Activated naive CD4-positive, alpha-beta T cell treated with anti-CD3 and anti-CD28 coated beads, Interleukin-2, amount 50 U/mL, for 24 hours (primary cell): ENCODE results near the gene IL21R.
A peak's percentile ranks its signal among the peaks of the same experiment; 100 is the strongest.

Experiments used
- H3K27ac Mint-ChIP-seq: one replicate; pipeline ENCODE4 v1.8.0; 2021; ENCODE audit warnings: mild to moderate bottlenecking, mixed read lengths
- H3K27me3 Mint-ChIP-seq: one replicate; pipeline ENCODE4 v1.8.0; 2021; ENCODE audit warnings: mixed read lengths
- H3K36me3 Mint-ChIP-seq: one replicate; pipeline ENCODE4 v1.8.0; 2021; ENCODE audit warnings: mixed read lengths
- H3K4me1 Mint-ChIP-seq: one replicate; pipeline ENCODE4 v1.8.0; 2021; ENCODE audit warnings: mixed read lengths
- H3K4me3 Mint-ChIP-seq: one replicate; pipeline ENCODE4 v1.8.0; 2021; ENCODE audit warnings: mild to moderate bottlenecking, mixed read lengths
- H3K9me3 Mint-ChIP-seq: one replicate; pipeline ENCODE4 v1.8.0; 2021; ENCODE audit warnings: mixed read lengths

The IL21R gene

DNA sequence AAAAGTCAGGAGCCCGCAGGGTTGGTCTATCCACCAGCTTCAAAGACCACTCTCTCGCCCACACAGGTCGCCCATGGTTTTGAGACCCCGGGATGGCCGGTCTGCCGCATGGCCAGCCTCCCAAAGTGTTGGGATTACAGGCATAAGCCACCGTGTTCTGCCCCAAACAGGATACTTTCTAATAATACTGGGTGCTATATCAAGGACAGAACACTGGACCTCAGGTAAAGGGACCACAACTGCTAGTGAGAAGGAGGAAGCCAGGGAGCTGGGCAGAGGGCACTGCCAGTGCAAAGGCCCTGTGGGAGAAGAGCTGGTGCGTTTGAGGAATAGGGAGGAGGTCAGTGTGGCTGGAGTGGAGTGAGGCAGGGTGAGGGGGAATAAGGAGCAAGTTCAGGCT lies 34.1 kb downstream of the IL21R start:
- peak overlapping the region; percentile 82 for H3K27ac Mint-ChIP-seq
- no peak overlapping the region for H3K4me3 Mint-ChIP-seq
- H3K9me3 Mint-ChIP-seq, result no peaks in the 10 kb centered on the region
- H3K36me3 Mint-ChIP-seq, result peaks cover 23% of the 10 kb centered on the region
- no peaks in the 10 kb centered on the region for H3K27me3 Mint-ChIP-seq
- peaks cover 21% of the 10 kb centered on the region for H3K4me1 Mint-ChIP-seq

DNA sequence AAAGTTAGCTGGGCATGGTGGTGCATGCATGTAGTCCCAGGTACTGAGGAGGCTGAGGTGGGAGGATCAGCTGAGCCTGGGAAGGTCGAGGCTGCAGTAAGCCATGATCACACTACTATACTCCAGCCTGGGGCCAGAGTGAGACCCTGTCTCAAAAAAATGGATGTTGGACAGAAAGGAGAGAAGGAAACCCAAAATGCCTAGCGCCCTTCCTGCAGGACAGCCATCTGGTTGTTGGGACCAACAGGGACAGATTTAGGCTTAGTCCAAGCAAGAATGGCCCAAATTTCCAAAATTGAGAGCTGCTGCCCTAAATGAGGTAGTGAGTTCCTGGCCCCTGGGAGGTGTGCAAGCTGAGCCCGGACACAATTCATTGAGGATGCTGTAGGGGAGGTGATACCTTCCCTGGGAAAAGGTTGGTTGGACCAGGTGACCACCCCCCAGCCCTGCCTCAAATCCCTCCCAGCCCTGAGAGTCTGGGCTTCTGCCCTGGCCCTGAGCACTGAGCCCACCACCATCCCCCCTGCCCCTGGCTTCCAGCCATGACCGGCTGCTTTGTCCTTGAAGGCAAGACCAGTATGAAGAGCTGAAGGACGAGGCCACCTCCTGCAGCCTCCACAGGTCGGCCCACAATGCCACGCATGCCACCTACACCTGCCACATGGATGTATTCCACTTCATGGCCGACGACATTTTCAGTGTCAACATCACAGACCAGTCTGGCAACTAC lies 35.1 kb downstream of the IL21R start:
- Mint-ChIP-seq H3K36me3 (peaks cover 26% of the 10 kb centered on the region), H3K4me1 (peaks cover 18% of the 10 kb centered on the region), H3K4me3 (no peak overlapping the region)

GRCh38 chr16:27437946-27438345 lies 36.0 kb downstream of the IL21R start:
- no peak overlapping the region for H3K4me3 Mint-ChIP-seq
- peaks cover 26% of the 10 kb centered on the region for H3K36me3 Mint-ChIP-seq
- H3K27ac Mint-ChIP-seq, result no peak overlapping the region
- no peaks in the 10 kb centered on the region for H3K9me3 Mint-ChIP-seq
- no peaks in the 10 kb centered on the region for H3K27me3 Mint-ChIP-seq
- peaks cover 11% of the 10 kb centered on the region for H3K4me1 Mint-ChIP-seq

More for the DNA sequence above, 35.1 kb downstream of the IL21R start:
- H3K27me3 Mint-ChIP-seq, result no peaks in the 10 kb centered on the region
- H3K27ac Mint-ChIP-seq, result peak overlapping the region; percentile 51
- no peaks in the 10 kb centered on the region for H3K9me3 Mint-ChIP-seq

DNA sequence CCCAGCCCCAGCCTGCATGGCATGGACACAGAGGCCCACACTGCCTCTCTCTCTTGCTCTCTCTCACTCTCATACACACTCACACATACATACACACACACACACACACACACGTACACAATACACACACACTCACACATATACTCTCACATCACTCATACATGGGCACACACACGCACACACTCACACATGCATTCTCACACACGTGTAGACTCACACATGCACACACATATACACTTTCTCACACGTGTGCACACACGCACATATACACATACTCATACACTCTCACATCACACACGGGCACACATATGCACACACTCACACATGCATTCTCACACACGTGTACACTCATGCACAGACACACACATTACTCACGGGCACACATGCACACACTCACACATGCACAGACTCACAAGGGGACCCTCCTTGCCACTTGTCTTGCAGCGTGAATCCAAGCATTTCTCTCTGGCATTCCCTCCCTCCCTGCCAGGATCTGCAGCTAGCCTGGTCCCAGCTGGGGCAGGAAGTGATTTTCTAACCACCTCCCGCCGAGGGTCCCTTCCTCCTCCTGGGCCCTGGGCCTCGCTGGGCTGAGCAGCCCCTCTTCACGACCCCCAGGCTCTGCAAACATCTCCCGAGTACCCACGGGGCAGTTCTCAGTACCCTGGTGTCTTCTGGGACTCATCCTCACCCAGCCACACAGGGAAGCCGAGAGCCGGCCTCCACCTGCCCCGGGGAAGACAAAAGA lies 37.5 kb downstream of the IL21R start:
- Mint-ChIP-seq H3K4me1 (peaks cover 11% of the 10 kb centered on the region), H3K27ac (peak overlapping the region; percentile 13), H3K36me3 (peaks cover 35% of the 10 kb centered on the region)

DNA sequence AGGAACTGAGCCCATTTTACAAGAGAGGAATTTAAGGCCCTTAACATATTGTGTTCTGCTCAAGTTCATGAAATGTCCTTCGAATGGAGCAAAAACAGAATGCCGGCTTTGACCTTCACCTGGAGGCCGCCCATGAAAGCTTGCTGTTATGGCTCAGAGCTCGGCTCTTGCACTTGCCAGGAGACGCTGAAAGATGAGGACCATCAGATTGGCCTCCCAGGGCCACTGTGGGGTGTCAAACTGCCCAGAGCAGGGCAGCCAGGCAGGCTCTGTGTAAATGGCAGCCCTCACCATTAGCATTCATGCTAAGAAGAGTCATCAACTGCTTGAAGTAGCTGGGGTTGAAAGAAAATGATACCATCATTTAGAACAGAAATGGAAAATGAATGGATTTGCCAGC lies 39.3 kb downstream of the IL21R start:
- peaks cover 26% of the 10 kb centered on the region for H3K4me1 Mint-ChIP-seq
- peaks cover 33% of the 10 kb centered on the region for H3K36me3 Mint-ChIP-seq
- H3K27ac Mint-ChIP-seq, result no peak overlapping the region
- H3K9me3 Mint-ChIP-seq, result no peaks in the 10 kb centered on the region
- no peak overlapping the region for H3K4me3 Mint-ChIP-seq
- H3K27me3 Mint-ChIP-seq, result no peaks in the 10 kb centered on the region

More for the DNA sequence above, 37.5 kb downstream of the IL21R start:
- Mint-ChIP-seq H3K4me3 (no peak overlapping the region), H3K9me3 (no peaks in the 10 kb centered on the region), H3K27me3 (no peaks in the 10 kb centered on the region)

DNA sequence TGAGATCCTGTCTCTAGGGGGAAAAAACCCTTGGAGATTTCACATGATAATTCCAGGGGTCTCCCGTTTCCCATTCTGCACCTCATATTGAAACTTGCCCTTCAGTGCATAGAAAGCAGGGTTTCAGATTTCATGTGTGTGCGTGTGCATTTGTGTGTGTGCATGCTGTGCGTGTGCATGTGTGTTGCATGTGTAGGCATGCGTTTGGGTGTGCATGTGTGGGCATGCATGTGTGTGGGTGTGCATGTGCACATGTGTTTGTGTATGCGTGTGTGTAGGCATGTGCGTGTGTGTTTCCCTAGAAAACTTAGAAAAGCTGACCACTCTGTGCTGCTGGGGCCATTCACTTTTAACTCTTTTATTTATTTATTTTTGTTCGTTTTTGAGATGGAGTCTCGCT lies 40.0 kb downstream of the IL21R start:
- Mint-ChIP-seq H3K27ac (no peak overlapping the region), H3K9me3 (no peaks in the 10 kb centered on the region), H3K4me3 (no peak overlapping the region), H3K4me1 (peaks cover 33% of the 10 kb centered on the region), H3K27me3 (no peaks in the 10 kb centered on the region), H3K36me3 (peaks cover 39% of the 10 kb centered on the region)

- Mint-ChIP-seq H3K9me3 (no peaks in the 10 kb centered on the region), H3K36me3 (peaks cover 46% of the 10 kb centered on the region), H3K27ac (no peak overlapping the region), H3K4me1 (peaks cover 50% of the 10 kb centered on the region), H3K4me3 (peak overlapping the region; percentile 36), H3K27me3 (no peaks in the 10 kb centered on the region)
These were observed 42.0 kb downstream of the IL21R start for GRCh38 chr16:27444015-27444414.

DNA sequence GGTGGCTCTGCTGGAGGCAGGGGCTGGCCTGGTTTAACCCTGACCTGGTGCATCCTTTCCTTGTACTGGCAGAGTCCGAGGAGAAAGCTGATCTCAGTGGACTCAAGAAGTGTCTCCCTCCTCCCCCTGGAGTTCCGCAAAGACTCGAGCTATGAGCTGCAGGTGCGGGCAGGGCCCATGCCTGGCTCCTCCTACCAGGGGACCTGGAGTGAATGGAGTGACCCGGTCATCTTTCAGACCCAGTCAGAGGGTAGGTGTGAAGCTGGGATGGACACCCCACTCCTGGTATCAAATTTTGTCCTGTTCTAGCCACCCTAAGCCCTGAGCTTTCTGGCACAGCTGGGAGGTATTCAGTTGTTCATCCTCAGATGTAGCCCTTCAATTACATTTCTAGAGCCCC lies 42.5 kb downstream of the IL21R start:
- no peak overlapping the region for H3K27ac Mint-ChIP-seq
- no peaks in the 10 kb centered on the region for H3K9me3 Mint-ChIP-seq
- H3K4me3 Mint-ChIP-seq, result no peak overlapping the region
- H3K27me3 Mint-ChIP-seq, result no peaks in the 10 kb centered on the region
- H3K36me3 Mint-ChIP-seq, result peaks cover 42% of the 10 kb centered on the region
- H3K4me1 Mint-ChIP-seq, result peaks cover 51% of the 10 kb centered on the region

DNA sequence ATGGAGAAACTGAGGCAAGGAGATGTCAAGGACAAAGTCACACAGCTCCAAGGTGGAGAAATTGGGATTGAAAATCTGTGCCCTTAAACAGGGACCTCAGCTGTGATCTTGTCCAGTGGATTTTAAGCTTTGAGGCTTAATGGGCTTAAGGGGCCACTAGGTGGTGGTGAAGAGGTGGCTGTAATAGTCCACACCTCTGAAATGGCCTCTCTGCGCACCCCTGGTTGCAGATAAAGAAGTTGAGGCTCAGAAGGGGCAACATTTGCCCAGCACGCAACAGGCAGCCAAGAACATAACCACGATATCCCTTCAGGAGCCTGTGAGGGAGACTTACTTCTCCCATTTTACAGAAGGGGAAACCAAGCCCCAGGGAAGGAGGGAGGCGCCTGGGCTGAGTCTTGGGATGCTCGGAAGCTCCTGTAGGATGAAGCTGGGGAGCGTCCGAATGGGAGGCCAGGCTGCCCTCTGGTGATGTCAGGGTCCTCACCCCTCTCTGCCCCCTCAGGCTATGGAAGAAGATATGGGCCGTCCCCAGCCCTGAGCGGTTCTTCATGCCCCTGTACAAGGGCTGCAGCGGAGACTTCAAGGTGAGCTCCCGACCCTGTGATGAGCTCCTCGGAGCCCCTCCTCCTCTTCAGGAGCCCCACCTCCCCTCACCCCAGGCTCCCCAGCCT lies 43.7 kb downstream of the IL21R start:
- peaks cover 45% of the 10 kb centered on the region for H3K36me3 Mint-ChIP-seq
- H3K4me3 Mint-ChIP-seq, result peak overlapping the region; percentile 36
- H3K27me3 Mint-ChIP-seq, result no peaks in the 10 kb centered on the region
- H3K4me1 Mint-ChIP-seq, result peaks cover 62% of the 10 kb centered on the region
- peak overlapping the region; percentile 41 for H3K27ac Mint-ChIP-seq
- no peaks in the 10 kb centered on the region for H3K9me3 Mint-ChIP-seq

- H3K4me1 Mint-ChIP-seq, result peaks cover 72% of the 10 kb centered on the region
- H3K36me3 Mint-ChIP-seq, result peaks cover 39% of the 10 kb centered on the region
- H3K27ac Mint-ChIP-seq, result peak overlapping the region; percentile 55
- peak overlapping the region; percentile 61 for H3K4me3 Mint-ChIP-seq
- H3K27me3 Mint-ChIP-seq, result no peaks in the 10 kb centered on the region
- H3K9me3 Mint-ChIP-seq, result no peaks in the 10 kb centered on the region
These were observed 44.7 kb downstream of the IL21R start for GRCh38 chr16:27446721-27447120.

DNA sequence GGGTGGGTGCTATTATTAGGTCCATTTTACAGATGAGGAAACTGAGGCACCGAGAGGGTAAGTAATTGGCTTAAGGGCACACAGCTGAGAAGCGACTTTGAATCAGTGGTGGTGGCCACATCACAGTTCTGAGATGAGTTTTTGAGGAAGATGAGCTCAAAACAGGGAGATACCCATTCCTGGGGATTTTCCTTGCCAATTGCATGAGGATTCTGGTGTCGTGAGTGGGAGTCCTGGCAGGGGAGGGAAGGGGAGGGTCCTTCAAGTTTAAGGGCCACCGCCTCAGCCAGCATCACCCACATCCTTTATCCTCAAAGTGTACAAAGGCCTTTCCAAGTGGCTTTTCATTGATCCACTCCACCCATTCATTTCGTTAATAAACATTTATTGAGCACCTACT lies 45.3 kb downstream of the IL21R start:
- no peaks in the 10 kb centered on the region for H3K9me3 Mint-ChIP-seq

DNA sequence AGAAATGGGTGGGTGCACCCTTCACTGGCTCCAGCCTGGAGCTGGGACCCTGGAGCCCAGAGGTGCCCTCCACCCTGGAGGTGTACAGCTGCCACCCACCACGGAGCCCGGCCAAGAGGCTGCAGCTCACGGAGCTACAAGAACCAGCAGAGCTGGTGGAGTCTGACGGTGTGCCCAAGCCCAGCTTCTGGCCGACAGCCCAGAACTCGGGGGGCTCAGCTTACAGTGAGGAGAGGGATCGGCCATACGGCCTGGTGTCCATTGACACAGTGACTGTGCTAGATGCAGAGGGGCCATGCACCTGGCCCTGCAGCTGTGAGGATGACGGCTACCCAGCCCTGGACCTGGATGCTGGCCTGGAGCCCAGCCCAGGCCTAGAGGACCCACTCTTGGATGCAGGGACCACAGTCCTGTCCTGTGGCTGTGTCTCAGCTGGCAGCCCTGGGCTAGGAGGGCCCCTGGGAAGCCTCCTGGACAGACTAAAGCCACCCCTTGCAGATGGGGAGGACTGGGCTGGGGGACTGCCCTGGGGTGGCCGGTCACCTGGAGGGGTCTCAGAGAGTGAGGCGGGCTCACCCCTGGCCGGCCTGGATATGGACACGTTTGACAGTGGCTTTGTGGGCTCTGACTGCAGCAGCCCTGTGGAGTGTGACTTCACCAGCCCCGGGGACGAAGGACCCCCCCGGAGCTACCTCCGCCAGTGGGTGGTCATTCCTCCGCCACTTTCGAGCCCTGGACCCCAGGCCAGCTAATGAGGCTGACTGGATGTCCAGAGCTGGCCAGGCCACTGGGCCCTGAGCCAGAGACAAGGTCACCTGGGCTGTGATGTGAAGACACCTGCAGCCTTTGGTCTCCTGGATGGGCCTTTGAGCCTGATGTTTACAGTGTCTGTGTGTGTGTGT lies 46.8 kb downstream of the IL21R start:
- H3K36me3 Mint-ChIP-seq, result peaks cover 31% of the 10 kb centered on the region
- peak overlapping the region; percentile 83 for H3K27ac Mint-ChIP-seq
- H3K4me3 Mint-ChIP-seq, result peak overlapping the region; percentile 66
- peaks cover 86% of the 10 kb centered on the region for H3K4me1 Mint-ChIP-seq
- no peaks in the 10 kb centered on the region for H3K9me3 Mint-ChIP-seq
- H3K27me3 Mint-ChIP-seq, result no peaks in the 10 kb centered on the region

More for the DNA sequence above, 45.3 kb downstream of the IL21R start:
- peaks cover 78% of the 10 kb centered on the region for H3K4me1 Mint-ChIP-seq
- H3K27ac Mint-ChIP-seq, result peak overlapping the region; percentile 55
- H3K36me3 Mint-ChIP-seq, result peaks cover 41% of the 10 kb centered on the region
- H3K27me3 Mint-ChIP-seq, result no peaks in the 10 kb centered on the region
- peak overlapping the region; percentile 61 for H3K4me3 Mint-ChIP-seq

DNA sequence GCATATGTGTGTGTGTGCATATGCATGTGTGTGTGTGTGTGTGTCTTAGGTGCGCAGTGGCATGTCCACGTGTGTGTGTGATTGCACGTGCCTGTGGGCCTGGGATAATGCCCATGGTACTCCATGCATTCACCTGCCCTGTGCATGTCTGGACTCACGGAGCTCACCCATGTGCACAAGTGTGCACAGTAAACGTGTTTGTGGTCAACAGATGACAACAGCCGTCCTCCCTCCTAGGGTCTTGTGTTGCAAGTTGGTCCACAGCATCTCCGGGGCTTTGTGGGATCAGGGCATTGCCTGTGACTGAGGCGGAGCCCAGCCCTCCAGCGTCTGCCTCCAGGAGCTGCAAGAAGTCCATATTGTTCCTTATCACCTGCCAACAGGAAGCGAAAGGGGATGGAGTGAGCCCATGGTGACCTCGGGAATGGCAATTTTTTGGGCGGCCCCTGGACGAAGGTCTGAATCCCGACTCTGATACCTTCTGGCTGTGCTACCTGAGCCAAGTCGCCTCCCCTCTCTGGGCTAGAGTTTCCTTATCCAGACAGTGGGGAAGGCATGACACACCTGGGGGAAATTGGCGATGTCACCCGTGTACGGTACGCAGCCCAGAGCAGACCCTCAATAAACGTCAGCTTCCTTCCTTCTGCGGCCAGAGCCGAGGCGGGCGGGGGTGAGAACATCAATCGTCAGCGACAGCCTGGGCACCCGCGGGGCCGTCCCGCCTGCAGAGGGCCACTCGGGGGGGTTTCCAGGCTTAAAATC lies 47.6 kb downstream of the IL21R start:
- H3K36me3 Mint-ChIP-seq, result peaks cover 28% of the 10 kb centered on the region
- no peaks in the 10 kb centered on the region for H3K9me3 Mint-ChIP-seq
- peak overlapping the region; percentile 86 for H3K27ac Mint-ChIP-seq
- peaks cover 86% of the 10 kb centered on the region for H3K4me1 Mint-ChIP-seq
- peak overlapping the region; percentile 66 for H3K4me3 Mint-ChIP-seq
- no peaks in the 10 kb centered on the region for H3K27me3 Mint-ChIP-seq

- Mint-ChIP-seq H3K27ac (peak overlapping the region; percentile 86), H3K9me3 (no peaks in the 10 kb centered on the region), H3K4me3 (peak overlapping the region; percentile 66), H3K4me1 (peaks cover 85% of the 10 kb centered on the region), H3K36me3 (peaks cover 22% of the 10 kb centered on the region), H3K27me3 (no peaks in the 10 kb centered on the region)
These were observed 48.2 kb downstream of the IL21R start for GRCh38 chr16:27450196-27450549.
